ENCODE data around the gene PLXNB2.

DNA sequence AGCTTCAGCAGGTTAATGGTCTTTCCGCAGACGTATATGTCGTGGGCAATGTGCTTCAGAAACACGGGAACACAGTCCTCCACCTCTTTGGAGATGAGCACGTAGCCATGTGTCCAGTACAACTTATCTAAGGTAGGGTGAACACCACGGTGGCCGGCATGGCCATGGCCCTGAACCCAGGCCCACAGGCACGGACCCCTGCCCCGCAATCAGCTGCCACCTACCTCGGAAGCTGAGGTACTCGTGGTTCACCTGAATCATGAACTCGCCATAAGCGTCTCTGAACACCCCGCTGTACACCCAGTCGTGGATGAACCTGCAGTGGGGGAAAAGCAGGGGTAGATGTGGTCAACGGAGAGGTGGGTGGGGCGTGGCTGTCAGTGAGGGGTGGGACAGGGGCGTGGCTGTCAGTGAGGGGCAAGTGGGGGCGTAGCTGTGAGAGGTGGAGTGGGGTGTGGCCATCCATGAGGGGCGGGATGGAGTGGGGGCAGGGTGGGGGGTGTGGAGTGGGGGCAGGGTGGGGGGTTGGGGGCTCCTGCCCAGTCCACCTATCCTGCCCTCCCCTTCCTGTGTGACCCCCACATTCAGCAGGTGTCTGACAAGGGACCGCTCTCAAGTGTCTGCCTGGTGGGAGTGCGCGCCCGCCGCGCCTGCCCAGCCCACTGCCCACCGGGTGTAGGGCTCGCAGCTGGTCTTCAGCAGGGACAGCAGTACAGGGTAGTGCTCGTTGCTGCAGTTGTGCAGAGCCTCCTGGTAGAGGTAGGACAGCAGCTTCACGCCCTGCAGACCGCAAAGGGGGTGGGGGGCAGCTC lies 81.2 kb downstream of the PLXNB2 start:
- TF ChIP-seq CTCF (IDR thresholded peaks at IDR 0.05; ENCODE audit: low read length) (no peak), EZH2 (optimal IDR thresholded peaks at IDR 0.05; ENCODE audit: low read depth, low read length) (no peak)
